ENCODE data around the gene KLF7.
"Not testable (repeated sequence)": the region's sequence is repeated elsewhere in the genome, so short reads cannot be mapped to it uniquely, and the experiment has no call there.

Gene KLF7

DNA sequence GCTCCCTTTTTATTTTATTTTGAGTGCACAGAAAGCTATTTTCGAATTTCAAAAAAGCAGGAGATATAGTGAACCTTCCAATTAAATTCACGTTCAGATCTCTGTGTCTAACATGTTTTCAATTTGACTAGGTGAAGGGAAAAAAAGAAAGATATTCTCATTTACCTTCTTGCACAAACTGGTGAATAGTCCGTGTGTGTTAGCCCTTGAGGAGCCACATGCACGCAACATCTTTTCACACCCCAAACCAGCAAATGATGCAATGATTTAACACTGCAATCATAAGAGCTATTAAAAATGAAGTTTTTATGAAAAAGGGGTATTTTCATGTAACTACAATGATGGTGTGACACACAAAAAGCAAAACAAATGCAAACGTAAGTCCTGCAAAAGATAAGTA, 116.6 kb downstream of the KLF7 start:
- FAIRE-seq = no peak

DNA sequence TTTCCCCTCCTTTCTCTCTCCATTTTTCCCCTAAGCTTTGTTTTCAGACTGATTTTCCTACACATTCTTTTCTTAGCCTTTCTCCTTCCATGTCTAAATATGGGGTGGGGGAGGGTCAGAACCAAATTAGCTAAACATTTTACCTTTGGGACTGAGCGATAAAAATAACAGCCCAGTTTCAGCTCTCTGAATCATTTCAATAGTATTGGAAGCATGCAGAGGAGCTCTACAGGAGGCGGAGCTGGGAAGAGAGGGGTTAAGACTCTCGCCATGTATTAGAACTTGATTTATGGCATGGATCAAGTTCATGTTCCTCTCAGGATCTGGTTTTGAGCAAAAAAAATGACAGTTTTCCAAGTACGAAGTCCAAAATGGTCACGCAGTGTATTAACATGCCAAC, 117.3 kb downstream of the KLF7 start:
- no peak for FAIRE-seq

- no peak for FAIRE-seq
These were observed 119.0 kb downstream of the KLF7 start for GRCh38 chr2:207046724-207047123.

DNA sequence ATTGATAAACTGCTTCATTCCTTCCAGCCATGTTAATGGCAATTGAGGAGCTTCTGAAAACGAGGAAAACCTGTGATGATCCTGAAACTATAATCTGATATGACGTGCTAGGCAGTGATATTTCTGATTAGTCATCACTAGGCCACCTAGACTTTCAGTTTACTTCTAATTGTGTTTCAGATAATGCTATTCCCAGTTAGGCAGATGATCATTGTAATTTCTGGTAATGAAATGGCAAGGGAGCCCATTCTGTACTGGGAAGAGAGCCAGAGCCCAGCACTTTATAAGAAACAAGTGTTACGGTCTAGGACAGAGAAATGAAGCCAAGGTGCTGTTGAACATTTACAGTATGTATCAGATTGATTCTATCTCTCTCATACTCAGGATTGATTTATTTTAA, 120.2 kb downstream of the KLF7 start:
- no peak for FAIRE-seq

DNA sequence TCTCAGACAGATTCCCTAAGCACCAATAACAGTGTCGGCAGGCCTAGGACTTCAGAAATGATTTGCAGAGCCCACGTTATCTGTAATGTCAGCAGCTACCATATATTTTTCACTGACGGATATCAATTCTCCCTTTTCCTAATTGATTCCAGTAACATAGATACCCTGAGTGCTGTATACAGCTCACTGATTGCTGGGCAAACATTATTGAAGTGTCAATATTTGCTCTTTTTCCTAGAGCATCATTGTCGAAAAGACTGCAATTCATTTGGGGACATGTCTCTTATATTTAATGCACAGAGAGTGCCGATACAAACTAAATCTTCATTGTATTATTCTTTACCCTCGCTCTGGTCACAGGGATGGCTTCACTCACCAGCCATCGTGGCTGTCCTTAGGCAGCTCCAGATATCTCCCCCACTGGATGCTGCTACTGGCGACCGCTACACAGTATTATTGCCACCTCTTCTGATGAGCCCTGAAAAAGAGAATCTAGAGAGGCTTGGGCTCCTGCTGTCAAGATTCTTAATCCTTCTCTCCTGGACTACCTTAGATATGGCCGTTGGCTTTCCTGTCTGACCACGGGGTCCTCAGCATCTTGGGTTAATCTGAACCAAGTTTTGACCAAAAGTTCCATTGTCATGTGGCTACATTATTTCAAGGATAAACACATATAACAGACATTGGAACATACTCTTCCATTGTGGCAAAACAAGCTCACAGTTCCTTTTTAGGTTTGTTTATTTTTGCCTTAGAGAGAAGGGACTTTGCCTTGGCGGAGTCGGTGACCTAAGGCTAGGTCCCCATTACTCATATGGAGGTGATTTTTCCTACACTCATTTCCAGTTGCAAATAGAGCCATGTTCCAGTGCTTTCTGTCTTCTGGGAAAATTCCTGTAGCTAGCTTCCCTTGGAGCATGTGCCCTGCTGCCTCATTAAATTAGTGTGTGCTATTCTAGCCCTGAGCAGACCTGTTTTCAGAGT, 121.1 kb downstream of the KLF7 start:
- FAIRE-seq = no peak

DNA sequence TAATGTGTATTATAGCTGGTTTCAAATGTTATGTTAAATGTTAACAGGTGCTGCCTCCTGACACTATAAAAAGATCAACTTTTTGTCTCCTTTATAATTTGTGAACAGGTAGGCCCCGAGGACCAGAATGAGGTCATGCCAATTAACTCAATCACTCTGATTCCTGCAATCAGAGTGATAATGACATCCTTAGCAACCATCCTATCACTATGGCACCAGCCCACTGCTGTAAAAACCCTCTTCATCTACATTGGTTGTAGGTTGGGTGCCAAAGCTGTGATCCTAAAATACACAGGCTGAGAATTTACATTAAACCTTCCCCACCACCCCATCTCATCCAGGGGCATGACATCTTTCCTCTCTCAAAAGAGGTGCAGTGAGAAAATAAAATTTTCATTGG, 122.9 kb downstream of the KLF7 start:
- no peak for FAIRE-seq

DNA sequence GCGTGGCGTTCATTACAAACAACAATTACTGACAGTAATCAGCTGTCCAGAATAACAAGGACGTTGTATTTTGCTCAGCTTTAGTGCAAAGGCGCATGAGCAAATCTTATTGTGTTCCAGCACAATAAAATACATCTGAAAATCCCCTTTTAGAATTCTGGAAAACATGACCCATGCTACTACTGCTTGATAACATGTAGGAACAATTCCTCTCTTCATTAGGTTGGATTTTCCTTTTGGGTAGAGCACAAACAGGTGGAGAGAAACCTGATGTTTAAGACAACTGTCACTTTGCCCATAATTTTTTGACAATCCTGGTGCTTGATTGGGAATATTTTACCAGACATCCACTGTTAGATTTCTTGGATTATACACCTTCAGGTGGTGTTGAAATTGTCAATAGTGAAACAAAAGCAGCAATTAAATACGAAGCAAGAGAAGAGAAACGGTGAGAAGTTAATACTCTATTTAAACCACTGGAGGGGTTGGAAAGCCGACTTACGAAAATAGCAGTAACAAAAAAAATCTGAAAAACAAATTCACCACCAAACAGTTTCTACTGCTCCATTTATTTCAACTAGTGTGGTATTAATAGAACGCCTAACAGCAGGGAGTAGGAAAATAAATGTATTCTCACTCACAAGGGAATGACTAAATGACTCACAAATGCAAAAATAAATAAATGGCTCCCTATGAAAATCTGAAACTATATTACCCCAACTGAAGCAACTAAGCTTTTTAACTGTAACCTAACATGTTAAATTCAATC, 123.8 kb downstream of the KLF7 start:
- FAIRE-seq = no peak

GRCh38 chr2:207041279-207041678, 124.5 kb downstream of the KLF7 start:
- no peak for FAIRE-seq

GRCh38 chr2:207040696-207041095, 125.1 kb downstream of the KLF7 start:
- no peak for FAIRE-seq

DNA sequence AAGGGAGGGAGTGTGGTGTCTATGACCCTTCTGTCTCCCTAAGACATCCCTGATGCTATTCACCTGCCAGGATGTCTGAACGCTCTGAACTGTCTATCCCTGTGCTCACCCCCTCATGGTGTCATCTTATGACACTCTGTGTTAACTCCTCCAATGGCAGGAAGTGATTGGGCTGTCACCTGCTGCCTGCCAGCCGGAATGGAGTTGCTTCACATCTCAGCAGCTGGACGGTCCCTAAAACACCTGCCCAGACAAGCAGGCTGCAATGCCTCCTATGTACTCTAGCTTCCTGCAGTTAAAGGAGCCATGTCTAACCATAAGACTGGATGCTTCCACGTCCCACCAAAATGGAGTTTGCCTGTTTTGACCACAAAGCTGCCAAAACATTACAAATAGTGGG, 126.5 kb downstream of the KLF7 start:
- no peak for FAIRE-seq

DNA sequence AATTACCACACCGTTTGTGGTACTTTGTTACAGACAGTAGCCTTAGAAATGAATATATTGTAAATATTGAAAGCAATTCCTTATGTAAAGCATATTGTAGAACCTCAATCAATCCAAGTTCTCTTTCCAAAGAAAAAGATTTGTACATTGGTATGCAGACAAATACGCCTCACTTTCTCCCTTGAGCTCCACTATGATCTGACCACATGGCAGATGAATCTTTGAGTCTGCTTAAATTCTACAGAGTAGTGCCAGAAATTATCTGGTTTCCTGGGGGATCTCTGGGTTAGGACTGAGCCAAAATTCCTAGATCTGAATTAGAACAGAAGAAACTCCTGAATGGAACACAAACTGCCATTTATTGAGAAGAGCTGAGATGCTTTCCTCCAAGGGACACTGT, 127.4 kb downstream of the KLF7 start:
- no peak for FAIRE-seq

DNA sequence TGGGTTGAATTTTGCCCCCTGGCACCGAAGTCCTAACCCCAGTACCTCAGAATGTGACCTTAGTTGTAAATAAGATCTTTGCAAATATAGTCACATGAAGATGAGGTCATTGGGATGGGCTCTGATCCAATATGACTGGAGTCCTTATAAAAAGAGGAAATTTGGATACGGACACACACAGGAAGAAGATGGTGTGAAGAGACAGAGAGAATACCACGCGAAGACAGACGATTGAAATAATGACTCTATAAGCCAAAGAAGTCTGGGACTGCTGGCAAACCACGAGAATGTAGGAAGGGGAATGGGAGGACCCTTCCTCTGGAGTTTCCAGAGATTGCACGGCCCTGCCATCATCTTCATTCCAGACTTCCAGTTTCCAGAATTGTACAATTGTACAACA, 127.9 kb downstream of the KLF7 start:
- FAIRE-seq = no peak

DNA sequence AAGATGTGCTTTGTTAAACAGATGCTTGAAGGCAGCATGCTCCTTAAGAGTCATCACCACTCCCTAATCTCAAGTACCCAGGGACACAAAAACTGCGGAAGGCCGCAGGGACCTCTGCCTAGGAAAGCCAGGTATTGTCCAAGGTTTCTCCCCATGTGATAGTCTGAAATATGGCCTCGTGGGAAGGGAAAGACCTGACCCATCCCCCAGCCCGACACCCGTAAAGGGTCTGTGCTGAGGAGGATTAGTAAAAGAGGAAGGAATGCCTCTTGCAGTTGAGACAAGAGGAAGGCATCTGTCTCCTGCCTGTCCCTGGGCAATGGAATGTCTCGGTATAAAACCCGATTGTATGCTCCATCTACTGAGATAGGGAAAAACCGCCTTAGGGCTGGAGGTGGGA, 128.7 kb downstream of the KLF7 start:
- FAIRE-seq = not testable (repeated sequence)

- FAIRE-seq = no peak
These were observed 129.9 kb downstream of the KLF7 start for GRCh38 chr2:207035875-207036274.

DNA sequence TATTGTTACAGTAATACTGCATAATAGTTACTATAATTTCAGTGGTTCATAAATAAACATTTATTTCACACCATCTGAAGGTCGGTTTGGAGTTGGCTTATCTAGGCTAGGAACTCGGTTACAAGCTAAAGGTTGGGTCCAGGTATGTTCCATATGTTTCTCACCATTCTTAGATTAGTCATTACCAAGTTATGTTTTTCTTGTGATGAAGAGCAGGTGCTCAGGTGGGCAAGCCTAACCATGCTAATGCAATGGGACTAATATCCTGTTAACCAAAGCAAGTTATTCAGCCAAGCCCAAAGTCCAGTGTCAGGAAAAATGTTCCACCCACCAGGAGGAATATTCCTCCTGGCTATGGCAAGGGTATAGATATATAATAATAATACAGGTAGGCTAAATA, 133.3 kb downstream of the KLF7 start:
- FAIRE-seq = no peak
